GM18867 (cell line): ENCODE data around the gene PLEKHJ1.

ENCODE experiments used
- ATAC-seq: cut with Tn5 transposase; IDR thresholded peaks from one replicate; pipeline ENCODE4 v1.9.1; 2021; ENCODE audit warnings: mild to moderate bottlenecking, moderate library complexity; ENCODE audit not compliant: unreplicated experiment

The PLEKHJ1 gene

DNA sequence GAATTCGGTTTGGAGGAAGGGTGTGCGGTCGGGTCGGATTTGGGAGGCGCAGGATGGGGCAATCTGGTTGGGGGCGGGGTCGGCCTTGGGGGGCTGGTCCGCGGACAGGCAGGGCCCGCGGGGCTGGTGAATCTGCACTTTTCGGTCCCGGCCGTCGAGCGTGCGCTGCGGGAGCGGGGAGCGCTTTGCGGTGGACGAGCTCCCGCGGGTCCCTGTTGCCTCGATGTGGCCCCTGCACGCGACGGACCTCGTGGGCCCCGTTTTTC is 34.0 kb upstream of the PLEKHJ1 start:
- no peak for ATAC-seq

DNA sequence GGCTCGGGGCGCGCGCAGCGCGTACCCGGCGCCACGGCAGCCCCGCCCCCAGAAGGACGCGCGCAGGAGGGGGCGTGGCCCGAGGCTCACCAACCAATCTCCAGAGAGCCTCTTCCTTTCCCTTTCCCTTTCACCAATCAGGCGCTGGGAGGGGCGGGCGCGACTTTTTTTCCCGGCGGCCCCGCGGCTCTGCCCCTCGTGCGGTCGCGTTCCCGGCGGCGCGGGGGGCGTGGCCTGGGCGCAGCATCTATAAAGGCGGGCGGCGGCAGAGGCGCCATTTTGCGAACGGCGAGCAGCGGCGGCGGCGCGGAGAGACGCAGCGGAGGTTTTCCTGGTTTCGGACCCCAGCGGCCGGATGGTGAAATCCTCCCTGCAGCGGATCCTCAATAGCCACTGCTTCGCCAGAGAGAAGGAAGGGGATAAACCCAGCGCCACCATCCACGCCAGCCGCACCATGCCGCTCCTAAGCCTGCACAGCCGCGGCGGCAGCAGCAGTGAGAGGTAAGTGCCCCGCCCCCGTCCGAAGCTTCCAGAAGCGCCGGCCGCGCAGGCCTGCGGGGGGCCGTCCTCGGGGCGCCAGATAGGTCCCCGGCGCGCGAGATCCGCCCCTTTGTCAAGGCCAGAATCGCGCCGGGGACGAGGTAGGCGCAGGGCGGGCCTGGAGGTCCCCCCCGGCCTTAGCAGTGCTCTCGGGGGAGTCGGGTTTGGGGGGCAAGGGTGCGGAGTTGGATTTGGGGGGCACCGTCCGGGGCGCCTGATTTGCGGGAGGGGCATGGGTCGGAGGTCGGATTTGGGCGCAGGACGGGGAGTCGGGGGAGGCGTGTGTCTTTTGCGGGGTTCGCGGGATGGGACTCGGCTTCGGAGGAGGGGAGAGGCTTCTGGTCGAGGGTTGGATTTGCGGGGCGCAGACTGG is 33.4 kb upstream of the PLEKHJ1 start:
- peak; percentile 65 for ATAC-seq

DNA sequence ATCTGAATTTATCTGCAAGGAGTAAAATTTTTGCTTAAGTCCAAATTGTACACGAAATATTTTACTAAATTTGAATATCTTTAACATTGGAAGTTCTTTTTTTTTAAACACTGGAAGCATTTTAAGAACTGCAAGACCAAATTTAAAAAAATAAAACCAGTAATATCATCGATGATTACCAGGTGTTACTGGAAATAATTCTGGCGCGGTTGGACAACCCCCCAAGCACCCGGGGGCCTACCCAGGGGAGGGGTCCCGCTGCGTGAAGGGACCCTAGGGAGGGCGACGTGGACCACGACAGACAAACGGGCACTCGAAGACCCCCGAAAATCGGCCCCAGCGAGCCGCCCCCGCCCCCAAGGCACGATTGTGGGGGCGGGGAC is 32.7 kb upstream of the PLEKHJ1 start:
- ATAC-seq = no peak

DNA sequence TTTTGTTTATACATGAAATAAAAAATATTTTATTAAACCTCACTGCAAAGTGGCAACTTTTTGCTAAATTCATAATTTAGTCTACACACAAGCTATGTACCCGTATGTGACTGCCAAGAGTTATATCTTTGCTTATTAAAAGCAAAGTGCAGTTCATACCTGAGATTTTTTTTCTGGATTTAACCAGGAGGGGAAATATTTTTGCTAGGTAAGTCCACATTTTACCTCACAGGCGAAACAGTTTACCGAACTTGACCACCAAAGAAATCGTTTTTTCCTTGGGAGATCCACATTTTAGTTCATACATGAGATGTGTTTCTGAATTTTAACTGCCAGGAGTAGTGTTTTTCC is 32.3 kb upstream of the PLEKHJ1 start:
- no peak for ATAC-seq

DNA sequence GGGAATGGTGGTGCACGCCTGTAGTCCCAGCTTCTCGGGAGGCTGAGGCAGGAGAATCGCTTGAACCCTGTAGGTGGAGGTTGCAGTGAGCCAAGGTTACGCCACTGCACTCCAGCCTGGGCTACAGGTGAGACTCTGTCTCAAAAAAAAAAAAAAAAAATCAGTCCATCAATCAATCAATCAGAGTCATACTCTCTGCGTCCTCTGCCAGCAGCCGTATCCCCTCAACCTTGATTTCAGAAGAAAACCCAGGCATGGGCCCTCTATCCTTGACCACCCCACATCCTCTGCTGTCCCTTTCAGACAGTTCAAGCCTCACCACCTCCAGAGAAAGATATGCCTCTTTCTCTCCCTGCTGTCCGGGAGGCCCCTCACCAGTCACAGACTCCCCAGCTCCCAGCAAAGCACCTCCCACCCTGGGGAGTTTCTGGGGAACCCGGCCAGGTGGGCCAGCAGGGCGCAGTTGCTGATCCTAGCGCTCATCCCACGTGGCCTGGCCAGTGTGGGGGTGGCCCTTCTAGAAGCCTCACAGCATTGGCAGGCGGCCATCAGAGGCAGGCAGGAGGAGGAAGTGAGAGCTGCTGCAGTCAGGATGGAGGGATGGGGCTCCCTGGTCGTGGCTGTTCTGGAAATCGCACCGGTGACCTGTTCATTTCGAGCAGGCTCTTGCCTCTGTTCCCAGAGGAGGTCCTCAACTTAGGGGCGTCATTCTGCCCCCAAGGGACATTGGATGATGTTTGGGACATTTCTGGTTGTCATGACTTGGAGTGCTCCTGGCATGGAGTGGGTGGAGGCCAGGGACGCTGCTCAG is 30.3 kb upstream of the PLEKHJ1 start:
- no peak for ATAC-seq

DNA sequence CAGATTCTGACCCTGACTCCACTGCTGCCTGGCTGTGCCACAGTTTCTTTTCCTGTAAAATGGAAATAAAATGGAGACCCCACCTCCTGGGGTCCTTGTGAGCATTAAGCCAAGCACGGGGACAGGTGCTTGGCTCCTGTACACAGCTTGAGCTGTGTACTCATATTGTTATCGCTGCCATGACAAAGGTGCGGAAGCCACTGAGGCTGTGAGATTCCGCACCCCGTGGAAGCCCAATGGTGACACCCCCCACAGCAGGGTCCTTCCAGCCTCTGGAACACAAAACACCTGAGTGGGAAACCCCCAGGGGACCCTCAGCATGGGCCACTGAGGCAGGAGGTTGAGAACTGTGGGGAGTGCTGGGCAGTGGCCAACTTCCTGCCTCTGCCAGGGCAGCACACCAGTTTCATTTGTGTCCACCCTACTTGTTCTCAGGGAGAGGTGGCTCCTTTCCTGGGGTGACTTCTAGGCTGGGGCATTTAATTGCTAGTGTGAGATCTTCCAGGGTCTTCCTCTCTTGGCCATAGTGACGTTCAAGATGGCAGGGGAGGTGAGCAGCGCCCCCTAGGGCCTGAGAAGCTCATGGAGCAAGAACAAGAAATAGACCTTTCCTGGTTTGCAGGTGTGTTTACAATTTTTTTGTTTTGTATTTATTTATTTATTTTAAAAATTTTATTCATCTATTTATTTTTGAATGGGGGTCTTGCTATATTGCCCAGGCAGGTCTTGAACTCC is 25.5 kb upstream of the PLEKHJ1 start:
- no peak for ATAC-seq

- peak; percentile 40 for ATAC-seq
These were observed 24.2 kb upstream of the PLEKHJ1 start for GRCh38 chr19:2260341-2260805.

- ATAC-seq = no peak
These were observed 23.2 kb upstream of the PLEKHJ1 start for GRCh38 chr19:2259336-2259735.

- no peak for ATAC-seq
These were observed 20.0 kb upstream of the PLEKHJ1 start, which contains the start of gene JSRP1 for GRCh38 chr19:2255982-2256685. JSRP1 (minus strand) TSS chr19:2256417; CDS start chr19:2255314, 1,103 bp downstream.

- ATAC-seq = no peak
These were observed 19.1 kb upstream of the PLEKHJ1 start for GRCh38 chr19:2255112-2255845.

DNA sequence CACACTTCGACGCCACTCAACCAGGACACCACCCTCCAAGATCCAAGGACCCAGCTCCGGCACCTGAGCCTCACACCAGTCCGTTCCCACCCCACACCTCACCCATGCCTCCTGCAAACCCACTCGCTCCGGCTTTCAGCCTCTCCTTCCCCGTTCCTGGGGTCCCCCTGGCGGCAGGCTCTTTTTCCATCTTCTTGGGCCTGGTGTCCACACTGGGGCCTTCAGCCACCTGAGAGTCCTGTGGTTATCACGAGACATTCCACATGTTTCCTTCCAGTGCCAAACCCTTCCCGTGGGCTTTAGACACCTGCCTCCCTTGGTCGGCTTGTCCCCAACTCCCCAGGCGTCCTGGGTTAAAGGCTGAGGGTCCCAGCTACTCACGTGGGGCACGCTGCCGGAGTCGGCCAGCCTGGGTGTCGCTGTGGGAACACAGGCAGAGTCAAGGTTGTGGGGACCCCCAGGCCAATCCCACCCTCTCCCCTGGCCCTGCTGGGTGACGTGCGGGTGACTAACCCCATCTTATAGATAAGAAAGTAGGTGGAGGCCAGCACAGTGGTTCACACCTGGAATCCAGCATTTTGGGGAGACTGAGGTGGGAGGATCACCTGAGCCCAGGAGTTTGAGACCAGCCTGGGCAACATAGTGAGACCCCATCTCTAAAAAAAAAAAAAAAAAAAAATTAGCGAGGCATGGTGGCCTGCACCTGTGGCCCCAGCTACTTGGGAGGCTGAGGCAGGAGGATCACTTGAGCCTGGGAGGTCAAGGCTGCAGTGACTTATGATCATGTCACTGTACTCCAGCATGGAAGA is 18.1 kb upstream of the PLEKHJ1 start:
- no peak for ATAC-seq

DNA sequence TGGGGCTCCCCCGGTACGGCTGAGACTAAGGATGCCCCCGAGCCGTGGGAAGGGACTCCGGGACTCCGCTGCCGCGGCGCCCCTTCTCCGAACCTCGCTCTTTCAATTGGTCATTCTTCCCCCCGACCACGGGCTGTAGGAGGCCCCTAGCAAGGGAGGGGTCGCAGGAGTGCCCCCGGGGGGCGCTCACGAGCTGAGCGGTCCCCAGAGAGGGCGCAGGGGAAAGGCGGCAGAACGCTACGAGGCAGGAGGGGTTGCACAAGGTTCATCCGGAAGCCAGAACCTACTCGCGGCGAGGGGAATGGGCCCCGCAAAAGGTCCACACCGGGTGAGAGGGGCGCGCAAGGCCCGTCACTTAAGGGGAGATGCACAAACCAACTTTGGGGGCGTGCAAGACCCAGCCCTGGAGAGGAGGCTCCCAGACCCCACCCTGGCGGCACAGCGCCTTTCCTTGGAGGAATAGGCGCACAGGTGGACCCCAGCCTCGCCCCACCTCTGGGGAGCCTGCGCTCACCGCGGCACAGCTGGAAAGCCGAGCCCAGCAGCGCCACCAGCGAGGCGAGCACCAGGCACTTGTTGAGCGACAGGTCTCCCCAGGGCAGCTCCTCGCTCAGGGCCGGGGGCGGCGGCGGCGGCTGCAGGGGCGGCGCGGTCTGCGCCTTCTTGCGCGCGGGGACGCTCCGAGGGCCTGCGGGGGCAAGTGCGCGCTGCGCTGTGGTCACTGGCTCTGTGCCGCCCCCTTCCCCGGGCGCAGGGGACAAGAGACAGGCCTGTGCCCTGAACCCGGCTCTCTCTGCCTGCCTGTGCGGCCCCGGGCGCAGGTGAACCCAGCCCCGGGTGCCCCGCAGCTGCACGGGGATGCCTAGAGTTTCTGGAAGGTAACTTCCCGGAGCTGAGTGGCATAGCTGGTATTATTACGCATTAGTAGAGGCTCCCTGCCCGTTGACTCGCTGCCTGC is 17.3 kb upstream of the PLEKHJ1 start:
- ATAC-seq = no peak

DNA sequence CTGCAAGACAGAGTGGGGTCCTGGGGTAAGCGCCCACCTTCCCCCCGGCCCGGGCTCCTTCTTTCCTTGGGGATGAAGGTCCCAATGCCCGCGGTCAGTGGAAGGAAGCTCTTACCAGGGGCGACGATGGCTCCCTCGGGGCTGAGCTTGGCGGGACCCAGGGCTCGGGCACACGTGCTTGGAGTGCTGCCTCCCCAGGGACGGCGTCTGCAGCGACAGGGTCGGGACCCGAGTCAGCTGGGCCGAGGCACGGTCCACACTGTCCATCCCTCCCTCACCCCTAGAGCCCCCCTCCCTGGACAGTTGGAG is 16.6 kb upstream of the PLEKHJ1 start:
- ATAC-seq = no peak

GRCh38 chr19:2252055-2252796 is 16.1 kb upstream of the PLEKHJ1 start:
- no peak for ATAC-seq

DNA sequence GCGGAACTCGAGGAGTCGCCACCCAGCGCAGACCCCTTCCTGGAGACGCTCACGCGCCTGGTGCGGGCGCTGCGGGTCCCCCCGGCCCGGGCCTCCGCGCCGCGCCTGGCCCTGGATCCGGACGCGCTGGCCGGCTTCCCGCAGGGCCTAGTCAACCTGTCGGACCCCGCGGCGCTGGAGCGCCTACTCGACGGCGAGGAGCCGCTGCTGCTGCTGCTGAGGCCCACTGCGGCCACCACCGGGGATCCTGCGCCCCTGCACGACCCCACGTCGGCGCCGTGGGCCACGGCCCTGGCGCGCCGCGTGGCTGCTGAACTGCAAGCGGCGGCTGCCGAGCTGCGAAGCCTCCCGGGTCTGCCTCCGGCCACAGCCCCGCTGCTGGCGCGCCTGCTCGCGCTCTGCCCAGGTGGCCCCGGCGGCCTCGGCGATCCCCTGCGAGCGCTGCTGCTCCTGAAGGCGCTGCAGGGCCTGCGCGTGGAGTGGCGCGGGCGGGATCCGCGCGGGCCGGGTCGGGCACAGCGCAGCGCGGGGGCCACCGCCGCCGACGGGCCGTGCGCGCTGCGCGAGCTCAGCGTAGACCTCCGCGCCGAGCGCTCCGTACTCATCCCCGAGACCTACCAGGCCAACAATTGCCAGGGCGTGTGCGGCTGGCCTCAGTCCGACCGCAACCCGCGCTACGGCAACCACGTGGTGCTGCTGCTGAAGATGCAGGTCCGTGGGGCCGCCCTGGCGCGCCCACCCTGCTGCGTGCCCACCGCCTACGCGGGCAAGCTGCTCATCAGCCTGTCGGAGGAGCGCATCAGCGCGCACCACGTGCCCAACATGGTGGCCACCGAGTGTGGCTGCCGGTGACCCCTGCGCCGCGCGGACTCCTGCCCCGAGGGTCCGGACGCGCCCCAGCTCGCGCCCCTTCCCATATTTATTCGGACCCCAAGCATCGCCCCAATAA is 15.3 kb upstream of the PLEKHJ1 start:
- no peak for ATAC-seq

- no peak for ATAC-seq
These were observed 14.6 kb upstream of the PLEKHJ1 start for GRCh38 chr19:2250766-2251105.
